IMR-90 (cell line): ENCODE data around the gene MRAP2. TPM values are rescaled to one million over a fixed set of nuclear protein-coding genes. Genes with fewer than 3 reads are reported as not detected.

Experiments used
- ATAC-seq: fragments of 200-7000 bp; cut with Tn5 transposase; 2 replicates; pipeline ENCODE4 v1.9.1; 2020; ENCODE audit warnings: low read depth, mild to moderate bottlenecking, moderate library complexity
- BruUV-seq: library from RNA; stranded (reverse); fragments of 400-500 nt; replicated peaks from 2 replicates; lab custom pipeline; 2021; lab: Mats Ljungman, UMichigan
- CTCF ChIA-PET: fragments of 300-600 bp; formaldehyde crosslinking; extraction: SDS; loops from one replicate; lab custom pipeline; 2021; ENCODE audit warnings: antibody characterized with exemption; lab: Yijun Ruan, JAX
- POLR2A ChIA-PET: fragments of 300-600 bp; sonication (Branson Sonifier 250); formaldehyde crosslinking; loops from one replicate; lab custom pipeline; 2022; ENCODE audit warnings: antibody characterized with exemption; ENCODE audit not compliant: unreplicated experiment; lab: Charles Lee
- DNase-seq: peaks from one replicate; pipeline ENCODE4 v3.0.0; 2013
- H2AFZ ChIP-seq: replicated peaks from 2 replicates; pipeline ENCODE3; 2013; ENCODE audit warnings: low read length, mild to moderate bottlenecking; ENCODE audit not compliant: poor library complexity
- H2AK5ac ChIP-seq: 2 replicates; pipeline ENCODE4 v1.6.1; 2013; ENCODE audit warnings: low read depth, low read length, inconsistent platforms
- H2AK9ac ChIP-seq: replicated peaks from 2 replicates; pipeline ENCODE3; 2013; ENCODE audit warnings: mild to moderate bottlenecking, low read depth, low read length, moderate library complexity; ENCODE audit not compliant: poor library complexity
- H2BK120ac ChIP-seq: 2 replicates; pipeline ENCODE4 v1.6.1; 2013; ENCODE audit warnings: low read depth, low read length, inconsistent platforms
- H2BK15ac ChIP-seq: 3 replicates; pipeline ENCODE4 v1.6.1; 2013; ENCODE audit warnings: low read depth, low read length, inconsistent platforms
- H2BK20ac ChIP-seq: 2 replicates; pipeline ENCODE4 v1.6.1; 2013; ENCODE audit warnings: low read depth, mild to moderate bottlenecking, inconsistent platforms, low read length, moderate library complexity
- H2BK5ac ChIP-seq: 2 replicates; pipeline ENCODE4 v1.6.1; 2013; ENCODE audit warnings: mild to moderate bottlenecking, low read depth, low read length, inconsistent platforms; ENCODE audit not compliant: poor library complexity, severe bottlenecking
- H3K14ac ChIP-seq: replicated peaks from 2 replicates; pipeline ENCODE4 v1.6.1; 2013; ENCODE audit warnings: low read depth, low read length, inconsistent platforms
- H3K18ac ChIP-seq: 2 replicates; pipeline ENCODE4 v1.6.1; 2013; ENCODE audit warnings: low read depth, low read length, control low read depth
- H3K23ac ChIP-seq: 2 replicates; pipeline ENCODE4 v1.6.1; 2013; ENCODE audit warnings: low read depth, low read length, inconsistent platforms
- H3K27ac ChIP-seq: 2 replicates; pipeline ENCODE4 v1.5.1; 2013; ENCODE audit warnings: mild to moderate bottlenecking, control low read depth, low read length; ENCODE audit not compliant: insufficient read depth
- H3K27me3 ChIP-seq: 2 replicates; pipeline ENCODE4 v1.6.1; 2013; ENCODE audit warnings: low read length; ENCODE audit not compliant: control insufficient read depth, insufficient read depth
- H3K36me3 ChIP-seq: 2 replicates; pipeline ENCODE4 v1.6.1; 2013; ENCODE audit warnings: low read length, mixed read lengths; ENCODE audit not compliant: control insufficient read depth, insufficient read depth
- H3K4ac ChIP-seq: 2 replicates; pipeline ENCODE4 v1.6.1; 2013; ENCODE audit warnings: low read depth, low read length, inconsistent platforms
- H3K4me1 ChIP-seq: 2 replicates; pipeline ENCODE4 v1.6.1; 2013; ENCODE audit warnings: low read length, mixed read lengths; ENCODE audit not compliant: control insufficient read depth, insufficient read depth
- H3K4me2 ChIP-seq: 2 replicates; pipeline ENCODE4 v1.6.1; 2013; ENCODE audit warnings: low read depth, mild to moderate bottlenecking, control low read depth, low read length, moderate library complexity
- H3K4me3 ChIP-seq: 2 replicates; pipeline ENCODE4 v1.5.1; 2013; ENCODE audit warnings: low read depth, mild to moderate bottlenecking, control low read depth, low read length, moderate library complexity; ENCODE audit not compliant: insufficient read depth
- H3K56ac ChIP-seq: 2 replicates; pipeline ENCODE4 v1.6.1; 2013; ENCODE audit warnings: low read length, inconsistent platforms; ENCODE audit not compliant: insufficient read depth; ENCODE audit errors: extremely low read depth
- H3K79me1 ChIP-seq, 2 experiments: 2 replicates each; pipeline ENCODE4 v1.6.1; 2013; ENCODE audit warnings: low read length in 2 of 2, inconsistent platforms in 1 of 2, low read depth in 1 of 2
- H3K9ac ChIP-seq: 2 replicates; pipeline ENCODE4 v1.6.1; 2013; ENCODE audit warnings: low read depth, low read length, control low read depth
- H3K9me1 ChIP-seq: 2 replicates; pipeline ENCODE4 v1.6.1; 2013; ENCODE audit warnings: low read length, inconsistent platforms; ENCODE audit not compliant: insufficient read depth
- H3K9me3 ChIP-seq: 2 replicates; pipeline ENCODE4 v1.6.1; 2013; ENCODE audit warnings: low read length; ENCODE audit not compliant: control insufficient read depth, insufficient read depth
- H4K20me1 ChIP-seq: 2 replicates; pipeline ENCODE4 v1.6.1; 2013; ENCODE audit warnings: low read length, inconsistent platforms; ENCODE audit not compliant: insufficient read depth
- H4K5ac ChIP-seq: 2 replicates; pipeline ENCODE4 v1.6.1; 2013; ENCODE audit warnings: mild to moderate bottlenecking, low read depth, low read length, control low read depth
- H4K8ac ChIP-seq, 2 experiments: 2 replicates each; pipeline ENCODE4 v1.6.1; 2013; ENCODE audit warnings: low read depth in 2 of 2, low read length in 2 of 2, control low read depth in 1 of 2, inconsistent platforms in 1 of 2
- H4K91ac ChIP-seq: 2 replicates; pipeline ENCODE4 v1.6.1; 2013; ENCODE audit warnings: low read depth, low read length, inconsistent platforms; ENCODE audit not compliant: insufficient read depth
- BHLHE40 ChIP-seq: fragments of 150-350 bp; IDR thresholded peaks from 2 replicates; pipeline ENCODE4 v1.6.1; 2016; ENCODE audit warnings: mild to moderate bottlenecking, low read depth, low read length
- CEBPB ChIP-seq: IDR thresholded peaks from 2 replicates; pipeline ENCODE4 v1.6.1; 2012; ENCODE audit warnings: low read depth, low read length, improper control_type of control experiment
- CHD1 ChIP-seq: IDR thresholded peaks from 2 replicates; pipeline ENCODE4 v1.6.1; 2012; ENCODE audit warnings: low read depth, low read length, improper control_type of control experiment
- ELK1 ChIP-seq: fragments of 150-350 bp; IDR thresholded peaks from 2 replicates; pipeline ENCODE4 v1.6.1; 2016; ENCODE audit warnings: low read depth, mild to moderate bottlenecking, low read length, moderate library complexity, borderline replicate concordance
- FOS ChIP-seq: fragments of 150-350 bp; IDR thresholded peaks from 2 replicates; pipeline ENCODE4 v1.6.1; 2016; ENCODE audit warnings: low read depth, low read length
- MAFK ChIP-seq: IDR thresholded peaks from 2 replicates; pipeline ENCODE4 v1.6.1; 2012; ENCODE audit warnings: low read depth, low read length, improper control_type of control experiment
- MAZ ChIP-seq: IDR thresholded peaks from 2 replicates; pipeline ENCODE4 v1.6.1; 2012; ENCODE audit warnings: low read depth, mild to moderate bottlenecking, low read length, improper control_type of control experiment, moderate library complexity, borderline replicate concordance
- MXI1 ChIP-seq: IDR thresholded peaks from 2 replicates; pipeline ENCODE4 v1.6.1; 2012; ENCODE audit warnings: low read depth, mild to moderate bottlenecking, low read length, moderate library complexity, borderline replicate concordance
- NFE2L2 ChIP-seq: fragments of 150-350 bp; IDR thresholded peaks from 2 replicates; pipeline ENCODE4 v1.6.1; 2016; ENCODE audit warnings: low read depth, mild to moderate bottlenecking, low read length
- POLR2A ChIP-seq: IDR thresholded peaks from 2 replicates; pipeline ENCODE4 v1.6.1; 2012; ENCODE audit warnings: mild to moderate bottlenecking, low read depth, low read length
- RAD21 ChIP-seq: IDR thresholded peaks from 2 replicates; pipeline ENCODE4 v1.6.1; 2012; ENCODE audit warnings: low read length, improper control_type of control experiment
- RCOR1 ChIP-seq: IDR thresholded peaks from 2 replicates; pipeline ENCODE4 v1.6.1; 2012; ENCODE audit warnings: mild to moderate bottlenecking, low read length, improper control_type of control experiment; ENCODE audit not compliant: insufficient replicate concordance
- RFX5 ChIP-seq: IDR thresholded peaks from 2 replicates; pipeline ENCODE4 v1.8.0; 2012; ENCODE audit warnings: low read depth, mild to moderate bottlenecking, low read length, moderate library complexity
- SMC3 ChIP-seq: fragments of 150-350 bp; IDR thresholded peaks from 2 replicates; pipeline ENCODE4 v1.6.1; 2016; ENCODE audit warnings: low read depth, mild to moderate bottlenecking, antibody characterized with exemption, low read length, moderate library complexity
- USF2 ChIP-seq: fragments of 150-350 bp; IDR thresholded peaks from 2 replicates; pipeline ENCODE4 v1.6.1; 2017; ENCODE audit warnings: mild to moderate bottlenecking, antibody characterized with exemption, low read length, low read depth
- WGBS, 2 experiments: methylation state at CpG; one replicate each; pipeline versions ENCODE4 v1.1.5 to v1.1.7; 2013; ENCODE audit warnings: missing lambda C conversion rate in 2 of 2; ENCODE audit not compliant: insufficient read length in 1 of 2; ENCODE audit errors: extremely low coverage in 2 of 2; 5-methylcytosine and 5-hydroxymethylcytosine counted together
- dilution Hi-C: fragments of 300-500 bp; cut with HindIII; formaldehyde crosslinking; loops from one replicate; pipeline ENCODE4 v1.14.3; 2018; ENCODE audit warnings: low sequenced_read_pairs; ENCODE audit not compliant: unreplicated experiment
- in situ Hi-C: fragments of 300-500 bp; cut with MboI; formaldehyde crosslinking; loops from 3 replicates; pipeline ENCODE4 v1.14.3; 2019; ENCODE audit warnings: low sequenced_read_pairs, inconsistent platforms, mixed read lengths
- intact Hi-C: fragments of 100-400 bp; cut with micrococcal nuclease; formaldehyde crosslinking; loops from 2 replicates; pipeline ENCODE4 v1.10.0; 2022
- polyA plus RNA-seq, 3 experiments: library from polyadenylated mRNA; depleted of rRNA; stranded (reverse); fragments of >200 nt; gene quantifications; 2 replicates each; pipeline ENCODE4 v1.2.3, GENCODE V29; 2012; ENCODE audit warnings: low replicate concordance in 1 of 3
- total RNA-seq: library from RNA; depleted of rRNA; stranded (reverse); fragments of >200 nt; gene quantifications from 2 replicates; pipeline ENCODE4 v1.2.3, GENCODE V29; 2012

MRAP2 gene
- total and polyA plus RNA-seq, 2 of the 4 experiments (the other 2 are of a cell fraction): 0.03 TPM; not detected in 1

- Histone ChIP-seq H3K9me3 (no peaks in the 10 kb centered on the region), H3K23ac (no peak overlapping the region), H3K36me3 (no peaks in the 10 kb centered on the region), H3K56ac (no peak overlapping the region), H2AK5ac (no peak overlapping the region), H3K4me1 (no peaks in the 10 kb centered on the region), H3K27me3 (no peaks in the 10 kb centered on the region), H4K20me1 (no peaks in the 10 kb centered on the region), H2AFZ (no peak overlapping the region), H4K8ac (no peak overlapping the region), H3K9ac (no peak overlapping the region), H3K4me2 (no peak overlapping the region), H4K91ac (no peak overlapping the region), H2BK120ac (no peak overlapping the region), H2BK5ac (no peak overlapping the region), H3K4ac (no peak overlapping the region), H2BK20ac (no peak overlapping the region), H2AK9ac (no peak overlapping the region), H3K18ac (no peak overlapping the region), H4K5ac (no peak overlapping the region), H3K14ac (no peak overlapping the region), H3K4me3 (no peak overlapping the region), H3K79me1 (no peaks in the 10 kb centered on the region), H3K27ac (no peak overlapping the region), H3K9me1 (no peaks in the 10 kb centered on the region), H2BK15ac (no peak overlapping the region)
- ChIA-PET CTCF (interaction anchor here (0.8 kb wide), 1 partner anchor 275 kb away, joined by 3 read pairs; no protein-coding TSS in a partner anchor), POLR2A (no interaction called here)
- in situ Hi-C loops: no loop called here
- no peak for TF ChIP-seq CEBPB
- no peak for TF ChIP-seq SMC3
- no peak for TF ChIP-seq MAFK
- no peak for TF ChIP-seq MAZ
- TF ChIP-seq RAD21: no peak
- TF ChIP-seq BHLHE40: no peak
- TF ChIP-seq MXI1: no peak
- no peak for TF ChIP-seq USF2
- TF ChIP-seq POLR2A: no peak
- TF ChIP-seq CHD1: no peak
- TF ChIP-seq NFE2L2: no peak
- TF ChIP-seq FOS: no peak
- no peak for TF ChIP-seq RFX5
- TF ChIP-seq ELK1: no peak
- TF ChIP-seq RCOR1: no peak
- BruUV-seq: no TSS peak
- ATAC-seq: no peak
- no peak for DNase-seq
- intact Hi-C loops: no loop called here
- no CpG with 5 or more reads among the region's 4 CpGs for WGBS, 2 experiments
- dilution Hi-C loops: no loop called here
These were observed 55.5 kb downstream of the MRAP2 start for GRCh38 chr6:84089081-84089480.
